H1 (cell line): ENCODE data around the gene CHST9.

ENCODE experiments used
- CHD2 ChIP-seq: IDR thresholded peaks from 2 replicates; pipeline ENCODE4 v1.6.1; 2012; ENCODE audit warnings: low read length, improper control_type of control experiment
- CTCF ChIP-seq, 3 experiments: IDR thresholded peaks; 1 replicate in 2 of 3; 2 replicates in 1 of 3; pipeline versions ENCODE4 v1.5.1 to v1.6.1; 2011; ENCODE audit warnings: low read length in 3 of 3, mild to moderate bottlenecking in 3 of 3, inconsistent platforms in 2 of 3, low read depth in 1 of 3, moderate library complexity in 1 of 3; ENCODE audit not compliant: insufficient read depth in 1 of 3; ENCODE audit errors: control extremely low read depth in 1 of 3
- POLR2A ChIP-seq, 2 experiments: IDR thresholded peaks; 1 replicate in 1 of 2; 2 replicates in 1 of 2; pipeline ENCODE4 v1.6.1; 2011; ENCODE audit warnings: low read depth in 2 of 2, low read length in 2 of 2, mild to moderate bottlenecking in 2 of 2; ENCODE audit errors: control extremely low read depth in 1 of 2
- POLR2AphosphoS5 ChIP-seq: IDR thresholded peaks from 2 replicates; pipeline ENCODE4 v1.6.1; 2011; ENCODE audit warnings: low read depth, low read length
- TF ChIP-seq, protein P1 (sequence below): IDR thresholded peaks from 2 replicates; pipeline ENCODE4 v1.6.1; 2012; ENCODE audit warnings: inconsistent platforms

GRCh38 chr18:26925313-26925712, 259.8 kb downstream of the CHST9 start:
- no peak for TF ChIP-seq CTCF (IDR thresholded peaks at IDR 0.05; ENCODE audit: control extremely low read depth in 1 of 3, insufficient read depth in 1 of 3, low read depth in 1 of 3, low read length in 3 of 3)
- TF ChIP-seq, protein P1, sequence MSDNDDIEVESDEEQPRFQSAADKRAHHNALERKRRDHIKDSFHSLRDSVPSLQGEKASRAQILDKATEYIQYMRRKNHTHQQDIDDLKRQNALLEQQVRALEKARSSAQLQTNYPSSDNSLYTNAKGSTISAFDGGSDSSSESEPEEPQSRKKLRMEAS: no peak
- no peak for TF ChIP-seq POLR2A (IDR thresholded peaks at IDR 0.05; ENCODE audit: control extremely low read depth in 1 of 2, low read depth in 2 of 2, low read length in 2 of 2)
- TF ChIP-seq POLR2AphosphoS5: no peak
- TF ChIP-seq CHD2: no peak
